ENCODE results near the gene TMSB10.
"Not testable (repeated sequence)": the region's sequence is repeated elsewhere in the genome, so short reads cannot be mapped to it uniquely, and the experiment has no call there.

The TMSB10 gene

GRCh38 chr2:84940088-84940470, 34.6 kb downstream of the TMSB10 start:
- no peak for DNase-seq

GRCh38 chr2:84940831-84941412, 35.5 kb downstream of the TMSB10 start:
- DNase-seq, result no peak

- DNase-seq, result no peak
Measured at GRCh38 chr2:84942166-84942565, 36.7 kb downstream of the TMSB10 start.

GRCh38 chr2:84942964-84943421, 37.5 kb downstream of the TMSB10 start:
- DNase-seq, result no peak

GRCh38 chr2:84944295-84944909, 38.9 kb downstream of the TMSB10 start:
- no peak for DNase-seq

- not testable (repeated sequence) for DNase-seq
Measured at GRCh38 chr2:84945838-84946203, 40.4 kb downstream of the TMSB10 start.

- no peak for DNase-seq
Measured at GRCh38 chr2:84946204-84947009, 41.0 kb downstream of the TMSB10 start.

- DNase-seq, result no peak
Measured at GRCh38 chr2:84947010-84947593, 41.6 kb downstream of the TMSB10 start.

- no peak for DNase-seq
Measured at GRCh38 chr2:84953535-84953934, 48.1 kb downstream of the TMSB10 start.

- DNase-seq, result no peak
Measured at GRCh38 chr2:84954329-84954728, 48.9 kb downstream of the TMSB10 start.

Data from NCI-H2227 treated with DMSO at 0.1 percent for 48 hours (cell line).